HG03280 (cell line): ENCODE measurements around the gene MDGA2.
A peak's percentile ranks its signal among the peaks of the same experiment; 100 is the strongest.
"Not testable (repeated sequence)": the region's sequence is repeated elsewhere in the genome, so short reads cannot be mapped to it uniquely, and the experiment has no call there.

ENCODE experiments used
- ATAC-seq: cut with Tn5 transposase; IDR thresholded peaks from one replicate; pipeline ENCODE4 v1.9.1; 2021; ENCODE audit warnings: mild to moderate bottlenecking, moderate library complexity; ENCODE audit not compliant: unreplicated experiment

The MDGA2 gene

GRCh38 chr14:47624126-47624525 lies 51.3 kb downstream of the MDGA2 start:
- ATAC-seq = not testable (repeated sequence)

DNA sequence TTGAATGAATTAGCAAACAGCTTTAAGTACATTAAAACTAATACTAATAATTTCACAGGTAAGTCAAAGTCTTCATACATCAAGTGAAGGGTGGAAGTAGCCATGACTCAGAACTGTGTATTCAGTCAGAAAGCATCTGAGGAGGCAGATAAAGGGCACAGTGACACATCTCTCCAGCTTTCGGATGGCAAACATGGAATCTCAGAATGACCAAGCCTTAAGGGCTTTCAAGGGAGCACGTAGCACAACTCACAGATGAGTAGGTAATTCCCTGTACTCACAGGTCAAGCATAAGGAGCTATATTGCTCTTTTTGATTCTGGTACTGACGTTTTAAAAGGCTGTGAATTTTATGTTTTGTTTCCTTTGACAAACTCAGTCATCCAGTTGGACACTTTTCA lies 56.0 kb downstream of the MDGA2 start:
- no peak for ATAC-seq

DNA sequence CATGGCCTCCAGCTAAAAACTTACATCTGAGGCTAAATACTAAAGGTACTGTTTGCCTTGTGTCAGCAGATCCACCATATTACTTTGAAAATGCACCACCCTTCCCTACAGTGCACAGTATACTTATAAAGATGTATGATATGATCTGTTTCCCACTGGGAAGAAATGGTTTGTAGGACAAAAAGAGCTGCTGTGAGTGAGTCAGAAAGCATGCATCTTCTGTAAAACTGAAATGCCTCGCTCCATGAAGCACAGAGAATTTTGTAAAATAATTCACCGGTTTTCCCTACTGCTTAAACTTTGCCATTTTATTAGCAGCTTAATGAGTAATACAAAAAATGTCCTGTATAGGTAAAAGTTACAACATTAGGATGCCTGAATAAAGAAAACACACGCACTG lies 68.8 kb downstream of the MDGA2 start:
- ATAC-seq = no peak

- no peak for ATAC-seq
Observed at GRCh38 chr14:47596860-47597259, 78.5 kb downstream of the MDGA2 start.

GRCh38 chr14:47596232-47596631 lies 79.2 kb downstream of the MDGA2 start:
- peak; percentile 88 for ATAC-seq

DNA sequence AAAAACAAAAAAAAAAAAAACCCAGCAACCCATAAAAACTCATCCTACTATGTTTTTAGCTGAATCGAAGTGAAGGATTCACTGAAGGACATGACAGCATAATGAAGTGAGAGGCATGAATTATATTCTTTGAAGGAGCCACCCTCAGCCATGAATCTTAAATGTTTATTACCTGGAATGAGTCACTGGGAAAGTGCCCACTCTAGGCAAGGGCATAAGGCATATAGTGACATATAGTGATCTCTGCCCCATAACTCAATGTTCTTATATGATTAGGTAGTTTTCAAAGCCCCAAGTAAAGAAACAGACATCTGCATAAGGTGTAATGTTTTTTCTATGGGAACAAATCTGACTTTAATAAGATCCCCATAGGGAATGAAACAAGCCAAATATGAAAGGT lies 79.9 kb downstream of the MDGA2 start:
- no peak for ATAC-seq

- no peak for ATAC-seq
Observed at GRCh38 chr14:47590767-47591495, 84.5 kb downstream of the MDGA2 start.

DNA sequence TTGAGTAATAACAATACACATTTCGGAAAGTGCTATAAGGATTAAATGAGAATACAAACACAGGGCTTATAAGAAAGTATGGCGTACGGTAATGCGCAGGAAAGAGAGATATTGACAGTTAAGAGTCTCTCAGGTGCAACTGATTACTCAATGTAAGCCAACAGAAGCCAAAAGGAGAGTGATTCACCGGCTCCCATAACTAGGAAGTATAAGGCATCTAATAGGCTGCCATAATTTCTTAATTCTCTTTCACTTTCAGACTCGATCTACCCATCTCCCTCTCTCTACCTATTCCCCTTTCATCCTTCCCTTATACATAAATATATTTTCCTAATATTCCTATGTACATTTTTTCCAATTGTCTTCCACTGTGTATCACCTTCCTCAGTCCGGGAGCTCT lies 90.0 kb downstream of the MDGA2 start:
- no peak for ATAC-seq

- no peak for ATAC-seq
Observed at GRCh38 chr14:47567273-47567672, 108.1 kb downstream of the MDGA2 start.

GRCh38 chr14:47557894-47558293 lies 117.5 kb downstream of the MDGA2 start:
- no peak for ATAC-seq

DNA sequence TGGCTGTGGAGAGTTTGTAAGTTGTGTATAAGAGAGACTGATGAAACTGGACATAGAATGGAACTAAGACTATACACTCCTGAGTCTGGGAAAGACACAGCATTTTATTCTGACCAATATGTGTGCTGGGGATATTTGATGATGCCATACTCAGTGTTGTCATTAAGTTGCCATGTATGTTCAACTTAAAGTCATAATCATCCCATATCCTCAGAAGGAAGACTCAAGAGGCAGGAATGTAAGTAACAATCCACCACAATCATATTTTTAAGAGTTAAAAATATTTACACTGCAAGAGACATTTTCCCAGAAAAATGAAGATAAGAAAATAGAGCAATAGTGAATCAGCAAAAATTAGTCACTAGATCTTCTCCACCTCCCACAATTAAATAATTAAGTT lies 120.1 kb downstream of the MDGA2 start:
- ATAC-seq = no peak

DNA sequence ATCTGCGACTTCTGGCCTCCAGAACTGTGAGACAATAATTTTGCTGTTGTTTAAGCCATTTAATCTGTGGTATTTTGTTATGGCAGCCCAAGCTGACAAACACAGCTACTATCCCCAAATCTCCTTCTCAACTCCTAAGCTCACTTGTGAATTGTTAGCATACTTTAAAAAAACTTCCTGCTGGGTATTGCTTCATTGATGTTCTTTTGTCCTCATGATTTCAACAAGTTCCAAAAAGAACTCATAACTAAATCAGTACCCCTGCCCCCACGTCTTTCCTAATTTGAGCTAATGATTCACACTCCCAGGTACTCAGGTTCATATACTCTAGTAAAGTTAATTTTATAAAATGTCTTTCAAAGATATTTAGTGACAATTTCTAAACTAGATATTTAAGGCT lies 125.5 kb downstream of the MDGA2 start:
- ATAC-seq = no peak

DNA sequence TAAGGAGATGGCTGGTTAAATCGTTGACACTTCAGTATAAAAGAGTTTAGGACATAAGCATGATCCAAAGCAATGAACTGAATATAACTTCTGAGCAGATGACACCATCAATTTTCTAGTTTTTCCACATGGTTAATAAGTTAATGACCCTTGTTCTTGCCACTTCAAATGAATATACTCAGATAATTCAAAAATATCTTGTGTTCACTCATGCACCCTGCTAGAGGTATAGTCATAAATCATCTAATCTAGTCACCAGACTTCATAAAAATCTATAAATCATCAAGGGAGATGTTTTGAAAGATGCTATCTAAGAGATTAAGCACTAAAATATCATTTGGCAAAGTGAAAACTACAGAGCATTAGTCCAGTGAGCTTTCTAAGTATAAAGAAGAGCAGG lies 131.9 kb downstream of the MDGA2 start:
- ATAC-seq = no peak

DNA sequence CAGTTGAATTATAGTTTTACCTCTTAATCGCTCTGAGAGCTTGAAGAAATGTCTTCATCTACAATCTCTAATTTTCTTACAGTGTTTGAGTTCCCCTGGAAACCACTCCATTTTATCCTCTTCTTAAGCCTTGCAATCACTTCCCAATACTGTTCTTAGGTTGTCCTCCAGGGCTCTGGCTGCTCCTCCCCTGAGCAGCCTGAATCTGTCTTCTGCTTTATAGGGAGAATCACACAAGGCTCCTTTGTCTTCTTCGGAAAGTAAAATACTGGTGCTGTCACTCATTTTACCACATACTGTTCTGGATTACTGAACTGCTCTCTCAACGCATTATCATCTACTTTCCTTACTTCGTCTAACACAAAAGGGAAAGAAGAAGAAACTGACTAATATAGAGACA lies 133.7 kb downstream of the MDGA2 start:
- no peak for ATAC-seq

GRCh38 chr14:47539031-47539461 lies 136.4 kb downstream of the MDGA2 start:
- ATAC-seq = no peak

GRCh38 chr14:47536341-47536740 lies 139.1 kb downstream of the MDGA2 start:
- ATAC-seq = no peak

DNA sequence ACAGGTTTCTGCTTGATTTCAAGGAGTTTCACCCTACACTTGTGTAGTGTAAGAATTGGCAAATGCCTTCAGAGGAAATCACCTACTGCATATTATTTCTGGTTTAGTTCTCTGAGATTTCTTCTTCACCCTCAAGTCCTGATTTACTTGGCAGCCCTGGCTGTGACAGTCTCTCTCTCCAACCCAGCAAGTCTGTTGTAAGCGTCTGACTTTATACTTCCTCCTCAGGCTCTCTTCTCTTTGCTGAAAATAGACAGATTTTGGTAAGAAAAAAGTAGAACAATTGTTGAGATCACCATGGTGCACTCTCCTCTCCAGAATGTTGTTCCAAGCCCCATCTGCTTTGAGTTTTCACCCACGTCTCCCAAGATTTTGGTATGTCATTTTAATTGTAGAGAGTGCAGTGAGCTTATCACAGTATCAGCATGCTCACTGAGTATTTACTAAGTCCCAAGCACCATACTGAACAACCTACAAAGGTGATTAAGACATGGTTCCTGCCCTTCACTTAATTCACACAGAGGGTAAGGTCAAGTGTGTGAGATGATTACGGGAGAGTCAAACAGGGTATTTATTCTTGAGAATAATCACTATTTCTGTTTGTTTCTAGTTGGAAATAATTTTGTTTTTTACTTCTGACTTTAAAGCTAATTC lies 148.7 kb downstream of the MDGA2 start:
- no peak for ATAC-seq

- no peak for ATAC-seq
Observed at GRCh38 chr14:47524524-47524923, 150.9 kb downstream of the MDGA2 start.

DNA sequence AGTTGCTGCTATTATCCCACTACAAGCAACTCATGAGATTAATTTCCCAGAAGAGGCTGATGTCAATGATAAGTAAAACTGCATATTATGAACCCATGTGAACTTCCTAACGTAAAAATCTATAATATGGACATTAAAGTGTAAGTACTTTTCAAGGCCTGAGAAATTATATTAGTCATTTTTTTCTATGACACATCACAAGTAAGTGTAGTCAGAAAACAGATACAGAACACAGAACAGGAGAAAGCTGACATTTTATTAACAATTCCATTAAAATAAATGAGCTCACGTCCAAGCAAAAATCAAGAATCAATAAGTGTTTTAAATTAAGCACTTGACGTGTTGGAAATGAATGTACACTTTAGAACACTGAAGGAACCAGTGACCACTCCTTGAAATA lies 155.0 kb downstream of the MDGA2 start:
- ATAC-seq = no peak

DNA sequence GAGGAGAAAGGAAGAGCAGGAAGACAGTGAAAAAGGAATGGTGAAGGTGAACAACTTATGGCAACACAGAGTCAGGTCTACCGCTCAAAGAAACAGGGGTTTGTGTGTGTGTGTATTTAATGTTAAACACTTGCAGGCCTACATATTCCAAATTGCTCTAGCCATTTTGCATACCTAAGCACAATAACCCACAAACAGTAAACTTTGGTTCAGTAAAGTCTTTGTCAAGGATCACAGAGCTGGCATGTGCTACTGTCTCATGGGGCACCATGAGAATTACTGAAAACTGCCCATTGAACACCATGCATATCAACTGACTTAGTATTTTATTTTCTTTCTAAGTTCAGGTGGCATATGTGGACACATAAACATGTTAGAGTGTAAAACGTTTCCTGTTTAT lies 163.6 kb downstream of the MDGA2 start:
- no peak for ATAC-seq

- ATAC-seq = no peak
Observed at GRCh38 chr14:47509957-47510356, 165.4 kb downstream of the MDGA2 start.

DNA sequence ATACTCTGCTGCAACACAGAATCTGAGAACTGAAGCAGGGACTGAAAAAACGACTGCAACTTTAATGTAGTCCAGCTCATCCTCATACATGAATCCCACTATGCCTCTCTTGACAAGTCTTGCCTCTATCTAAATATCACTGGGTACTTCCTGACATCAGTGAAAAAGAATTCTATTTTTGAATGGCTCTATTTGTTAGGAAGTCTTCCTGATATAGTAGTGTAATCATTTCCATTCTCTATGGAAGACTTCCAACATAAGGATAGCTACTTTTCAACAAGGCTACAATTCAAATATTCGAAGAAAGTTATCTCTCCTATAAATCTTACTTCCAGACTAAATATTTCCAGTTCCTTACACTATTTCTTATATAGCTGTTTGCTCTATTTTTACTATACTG lies 167.5 kb downstream of the MDGA2 start:
- no peak for ATAC-seq

DNA sequence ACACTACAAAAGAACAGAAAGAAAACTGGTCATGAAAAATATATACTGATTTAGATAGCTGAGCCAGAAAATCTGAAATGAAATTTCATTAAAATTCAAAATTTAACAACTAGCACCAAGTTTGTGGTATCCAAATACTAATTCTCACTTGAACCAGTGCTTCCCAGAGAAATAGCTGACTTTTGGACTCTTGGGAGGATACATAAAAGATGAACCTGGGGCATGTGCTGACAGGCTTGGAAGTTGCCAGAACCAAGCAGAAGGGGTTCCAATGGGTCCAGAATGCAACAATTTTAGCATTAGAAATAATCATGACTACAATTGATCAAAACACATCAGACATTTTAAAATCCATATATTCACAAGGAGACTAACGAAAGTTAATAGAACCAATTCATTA lies 175.0 kb downstream of the MDGA2 start:
- ATAC-seq = no peak
